ENCODE results near the gene ENPP7.
"Not testable (repeated sequence)": the region's sequence is repeated elsewhere in the genome, so short reads cannot be mapped to it uniquely, and the experiment has no call there.

The ENPP7 gene

DNA sequence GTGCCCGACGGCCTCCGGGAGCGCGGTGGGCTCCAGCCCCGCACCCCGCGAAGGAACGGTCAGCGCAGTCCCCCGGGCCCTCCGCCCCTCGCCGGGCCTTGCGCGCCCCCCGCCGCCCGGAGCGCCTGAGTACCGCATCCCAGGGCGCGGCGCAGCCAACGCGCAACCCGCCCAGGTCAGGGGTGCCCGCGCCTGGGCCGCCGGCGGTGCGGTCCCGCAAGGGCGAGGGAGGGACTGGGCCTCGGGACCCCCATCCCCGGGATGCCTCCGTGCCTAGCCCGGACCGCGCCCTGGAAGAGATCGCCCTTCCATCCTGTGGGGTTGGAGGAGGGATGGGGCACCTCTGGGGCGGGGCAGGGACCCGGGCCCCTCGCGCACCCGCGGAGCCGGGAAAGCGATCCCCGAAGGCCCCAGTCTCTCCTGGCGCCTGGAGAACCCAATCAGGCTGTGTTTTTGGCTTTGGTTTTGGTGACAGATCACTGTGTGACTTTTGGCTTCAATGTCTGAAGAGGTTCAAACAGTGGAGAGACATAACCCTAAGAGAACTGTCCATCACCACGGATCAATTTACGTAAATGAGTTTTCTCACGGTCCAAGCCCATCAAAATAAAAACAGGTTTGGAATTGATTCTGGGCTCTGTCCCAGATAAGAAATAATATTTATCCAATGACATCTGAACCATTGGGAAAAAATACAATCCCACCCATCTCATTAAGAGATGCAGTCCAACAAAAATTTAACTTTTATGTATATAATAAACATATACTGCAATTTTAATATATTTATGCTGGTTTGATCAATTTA, 17.8 kb downstream of the ENPP7 start:
- in situ Hi-C loops (cut with MboI; ENCODE audit: low sequenced_read_pairs), result no loop called here

GRCh38 chr17:79749156-79749815, 18.5 kb downstream of the ENPP7 start:
- in situ Hi-C loops (cut with MboI; ENCODE audit: low sequenced_read_pairs), result no loop called here

GRCh38 chr17:79749958-79750357, 19.2 kb downstream of the ENPP7 start:
- in situ Hi-C loops (cut with MboI; ENCODE audit: low sequenced_read_pairs), result no loop called here

GRCh38 chr17:79750650-79751545, 20.2 kb downstream of the ENPP7 start:
- in situ Hi-C loops (cut with MboI; ENCODE audit: low sequenced_read_pairs), result no loop called here

GRCh38 chr17:79752175-79752574, 21.4 kb downstream of the ENPP7 start:
- in situ Hi-C loops (cut with MboI; ENCODE audit: low sequenced_read_pairs), result no loop called here

DNA sequence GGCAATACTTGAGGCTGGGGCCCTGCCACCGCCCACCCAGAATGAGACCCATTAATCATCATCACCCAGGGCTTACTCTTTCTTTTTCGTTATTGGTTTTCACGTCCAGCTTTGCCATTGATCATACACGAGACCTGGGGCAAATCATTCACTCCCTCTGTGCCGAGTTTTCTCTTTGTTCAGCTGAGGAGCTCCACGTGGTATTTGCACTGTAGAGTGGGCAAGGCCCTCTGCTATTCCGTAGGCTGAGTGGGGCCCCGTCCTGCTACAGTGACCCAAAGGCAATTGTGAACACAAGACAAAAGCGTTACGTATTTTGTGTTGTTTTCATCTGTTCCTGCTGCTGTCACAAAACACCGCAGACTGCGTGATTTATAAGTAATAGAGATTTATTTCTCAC, 23.6 kb downstream of the ENPP7 start:
- in situ Hi-C loops (cut with MboI; ENCODE audit: low sequenced_read_pairs), result no loop called here

DNA sequence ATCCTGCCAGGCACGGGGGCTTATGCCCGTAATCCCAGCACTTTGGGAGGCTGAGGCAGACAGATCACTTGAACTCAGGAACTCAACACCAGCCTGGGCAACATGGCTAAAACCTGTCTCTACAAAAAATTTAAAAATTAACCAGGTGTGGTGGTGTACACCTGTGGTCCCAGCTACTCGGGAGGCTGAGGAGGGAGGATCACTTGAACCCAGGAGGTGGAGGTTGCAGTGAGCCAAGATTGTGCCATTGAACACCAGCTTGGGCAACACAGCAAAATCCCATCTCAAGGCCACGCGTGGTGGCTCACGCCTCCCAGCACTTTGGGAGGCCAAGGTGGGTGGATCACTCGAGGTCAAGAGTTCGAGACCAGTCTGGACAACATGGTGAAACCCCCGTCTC, 24.2 kb downstream of the ENPP7 start:
- in situ Hi-C loops (cut with MboI; ENCODE audit: low sequenced_read_pairs), result not testable (repeated sequence)

DNA sequence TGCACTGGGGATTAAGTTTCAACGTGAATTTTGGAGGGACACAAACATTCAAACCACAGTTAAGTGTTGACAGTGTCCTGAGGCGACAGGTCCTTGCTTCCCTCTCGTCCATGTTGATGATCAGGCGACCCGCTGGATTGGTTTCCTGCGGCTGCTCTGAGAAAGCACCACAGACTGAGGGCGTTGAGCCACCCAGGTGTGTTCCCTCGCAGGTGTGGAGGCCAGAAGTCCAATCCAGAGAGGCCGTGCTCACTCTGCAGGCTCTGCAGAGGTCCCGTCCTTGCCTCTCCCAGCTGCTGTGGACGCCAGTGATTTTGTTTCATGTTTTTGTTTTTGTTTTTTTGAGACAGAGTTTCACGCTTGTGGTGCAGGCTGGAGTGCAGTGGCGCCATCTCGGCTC, 24.8 kb downstream of the ENPP7 start:
- in situ Hi-C loops (cut with MboI; ENCODE audit: low sequenced_read_pairs), result no loop called here

DNA sequence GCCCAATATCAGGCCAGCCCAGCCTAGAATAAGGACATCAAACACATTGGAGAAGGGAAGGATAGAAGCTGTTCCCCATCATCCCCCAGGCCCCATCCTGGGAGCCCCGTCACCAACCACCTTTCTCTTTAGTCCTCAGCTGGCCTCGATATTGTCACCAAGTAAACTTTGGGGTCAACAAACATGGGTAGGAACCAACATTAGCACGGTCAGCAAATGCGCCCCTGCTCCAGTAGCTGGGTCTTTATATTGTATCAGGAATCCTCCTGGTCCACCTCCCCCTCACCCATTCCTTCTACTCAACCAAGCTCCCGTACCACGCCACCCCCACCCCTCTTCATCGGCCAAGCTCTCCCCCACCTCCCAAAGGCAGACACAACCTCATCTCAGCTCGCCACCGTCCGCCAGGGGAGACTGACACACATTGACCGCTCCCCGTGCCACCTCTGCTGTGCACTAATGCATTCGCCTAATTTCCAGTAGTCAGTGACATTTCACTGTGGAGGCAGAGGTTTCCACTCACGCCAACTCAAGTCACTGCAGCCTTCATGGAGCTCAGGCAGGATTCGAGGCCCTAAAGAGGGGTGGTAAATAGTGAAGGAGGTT, 26.5 kb downstream of the ENPP7 start:
- in situ Hi-C loops (cut with MboI; ENCODE audit: low sequenced_read_pairs), result no loop called here

DNA sequence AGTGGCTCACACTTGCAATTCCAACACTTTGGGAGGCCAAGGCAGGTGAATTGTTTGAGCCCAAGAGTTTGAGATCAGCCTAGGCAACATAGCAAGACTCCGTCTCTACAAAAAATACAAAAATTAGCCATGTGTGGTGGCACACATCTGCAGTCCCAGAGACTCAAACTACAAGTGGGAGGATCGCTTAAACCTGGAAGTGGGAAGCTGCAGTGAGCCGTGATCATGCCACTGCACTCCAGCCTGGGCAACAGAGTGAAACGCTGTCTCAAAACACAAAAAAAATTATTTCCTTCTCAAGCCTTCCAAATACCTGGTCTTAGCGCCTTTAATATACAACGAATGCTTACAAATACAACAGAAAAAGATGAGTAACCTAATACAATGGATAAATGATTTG, 27.5 kb downstream of the ENPP7 start:
- in situ Hi-C loops (cut with MboI; ENCODE audit: low sequenced_read_pairs), result no loop called here

DNA sequence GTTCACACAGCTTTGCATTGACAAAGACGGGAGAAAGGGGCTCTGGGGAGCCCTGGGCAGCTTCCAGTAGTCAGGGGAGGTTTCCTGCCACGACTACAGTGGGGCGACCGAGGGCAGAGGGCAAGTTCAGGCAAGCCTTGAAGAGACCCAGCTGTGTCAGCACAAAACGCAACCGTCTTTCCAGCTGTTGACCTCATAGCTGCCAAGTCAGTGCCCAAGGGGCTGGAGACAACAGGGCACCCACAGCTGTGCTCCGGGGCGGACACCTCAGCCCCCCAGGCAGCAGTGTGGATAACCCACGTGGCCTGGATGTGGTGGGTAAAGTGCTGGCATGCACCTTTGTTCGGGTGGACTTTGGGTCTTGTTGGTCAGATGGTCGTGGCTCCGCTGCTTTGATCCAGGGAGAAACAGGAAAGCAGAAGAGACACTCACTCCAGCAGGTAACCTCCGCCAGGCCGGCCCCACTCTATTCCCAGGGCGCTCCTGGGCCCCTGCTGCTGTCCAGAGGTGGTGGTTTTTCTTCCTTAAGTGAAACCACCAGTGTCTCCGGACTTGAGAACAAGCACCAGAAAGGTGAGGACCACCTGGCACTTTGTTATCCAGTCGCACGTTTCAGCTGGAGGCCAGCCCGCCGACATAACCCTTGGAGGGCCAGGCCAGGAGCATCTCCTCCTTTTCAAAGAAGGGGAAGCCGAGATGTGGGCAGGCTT, 29.6 kb downstream of the ENPP7 start:
- in situ Hi-C loops (cut with MboI; ENCODE audit: low sequenced_read_pairs), result no loop called here

DNA sequence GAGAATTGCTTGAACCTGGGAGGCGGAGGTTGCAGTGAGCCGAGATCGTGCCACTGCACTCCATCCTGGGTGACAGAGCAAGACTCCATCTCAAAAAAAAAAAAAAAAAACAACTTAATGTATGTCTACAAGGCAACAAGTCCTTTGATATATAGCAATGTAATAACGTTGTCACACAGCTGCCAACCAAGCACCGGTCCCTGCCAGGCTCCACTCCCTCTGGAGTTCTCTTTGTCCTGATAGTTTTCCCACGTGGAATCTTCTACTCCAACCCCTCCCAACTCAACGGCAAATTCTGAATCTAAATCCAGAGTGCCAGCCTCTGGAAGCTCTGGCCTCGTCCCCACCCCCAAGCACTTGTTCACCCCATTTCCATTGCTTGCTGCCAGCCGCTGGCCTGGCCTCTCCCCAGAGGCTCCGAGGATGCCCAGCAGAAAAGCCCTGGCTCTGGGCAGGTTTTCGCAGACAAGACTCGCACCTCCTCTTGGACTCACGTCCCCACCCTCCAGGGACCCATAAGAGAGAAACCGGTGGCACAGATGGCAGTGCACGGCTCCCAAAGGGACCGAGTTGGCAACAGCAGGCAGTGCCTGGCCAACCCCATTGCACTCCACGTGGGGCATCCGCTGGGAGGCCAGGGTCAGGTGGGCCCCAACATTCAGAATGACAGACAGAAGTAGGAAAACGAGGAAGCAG, 31.3 kb downstream of the ENPP7 start:
- in situ Hi-C loops (cut with MboI; ENCODE audit: low sequenced_read_pairs), result no loop called here

DNA sequence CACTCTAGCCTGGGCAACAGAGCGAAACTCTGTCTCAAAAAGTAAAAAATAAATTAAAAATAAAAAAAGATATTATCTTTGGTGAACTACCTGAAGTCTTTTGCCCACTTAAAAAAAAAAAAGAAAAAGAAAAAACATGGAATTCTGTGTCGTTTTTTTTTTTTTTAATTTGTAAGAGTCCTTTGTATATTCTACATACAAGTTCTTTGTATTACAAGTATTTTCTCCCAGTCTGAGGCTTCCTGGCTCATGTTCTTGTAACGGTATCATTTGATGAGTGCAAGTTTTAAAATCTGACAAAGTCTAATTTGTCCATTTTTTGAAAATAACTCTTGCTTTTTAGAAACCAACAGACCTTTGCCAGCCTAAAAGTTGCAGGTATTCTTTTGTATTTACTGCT, 35.0 kb downstream of the ENPP7 start:
- in situ Hi-C loops (cut with MboI; ENCODE audit: low sequenced_read_pairs), result no loop called here

DNA sequence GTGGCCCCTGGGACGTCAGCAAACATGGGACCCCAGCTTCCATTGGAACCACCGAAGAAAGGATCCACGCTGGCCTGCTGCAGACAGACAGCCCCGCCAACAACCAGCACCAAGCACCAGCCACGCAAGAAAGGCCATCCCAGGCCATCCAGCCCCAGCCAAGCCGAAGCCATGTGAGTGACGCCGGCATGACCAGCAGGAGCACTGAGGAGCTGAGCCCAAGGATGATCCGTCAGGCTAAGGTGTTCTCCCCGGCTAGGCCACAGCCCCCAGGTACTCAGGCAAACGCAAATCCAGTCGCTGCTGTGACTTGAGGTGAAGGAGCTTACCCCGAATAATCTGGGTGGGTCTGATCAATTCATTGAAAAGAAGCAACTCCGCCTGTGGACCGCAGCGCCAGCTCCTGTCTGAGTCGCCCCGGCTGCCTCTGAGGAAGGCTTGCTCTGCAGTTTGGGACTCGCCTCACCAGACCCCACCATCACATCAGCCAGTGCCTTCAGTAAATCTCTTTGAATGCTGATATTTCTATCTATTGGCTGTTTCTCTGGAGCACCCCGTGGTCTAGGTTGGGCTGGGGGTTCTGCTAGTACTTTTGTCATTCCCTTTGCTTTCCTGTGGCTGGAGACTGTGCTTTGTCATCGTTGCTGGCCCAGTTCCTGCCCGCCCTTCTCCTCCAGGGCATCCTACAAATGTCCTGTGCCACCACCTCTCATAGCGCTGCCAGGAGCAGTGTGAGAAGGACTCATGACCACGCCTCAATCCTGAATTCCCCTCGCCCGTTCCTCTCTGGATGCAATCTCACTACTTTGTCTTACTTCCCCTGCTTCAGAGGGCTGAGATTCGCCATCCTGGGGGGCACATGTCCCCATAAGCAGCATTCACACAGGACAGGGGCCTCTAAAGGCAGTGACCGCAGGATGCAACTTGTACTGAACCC, 39.1 kb downstream of the ENPP7 start:
- in situ Hi-C loops (cut with MboI; ENCODE audit: low sequenced_read_pairs), result no loop called here

- in situ Hi-C loops (cut with MboI; ENCODE audit: low sequenced_read_pairs), result no loop called here
Measured at GRCh38 chr17:79771276-79771675, 40.5 kb downstream of the ENPP7 start.

DNA sequence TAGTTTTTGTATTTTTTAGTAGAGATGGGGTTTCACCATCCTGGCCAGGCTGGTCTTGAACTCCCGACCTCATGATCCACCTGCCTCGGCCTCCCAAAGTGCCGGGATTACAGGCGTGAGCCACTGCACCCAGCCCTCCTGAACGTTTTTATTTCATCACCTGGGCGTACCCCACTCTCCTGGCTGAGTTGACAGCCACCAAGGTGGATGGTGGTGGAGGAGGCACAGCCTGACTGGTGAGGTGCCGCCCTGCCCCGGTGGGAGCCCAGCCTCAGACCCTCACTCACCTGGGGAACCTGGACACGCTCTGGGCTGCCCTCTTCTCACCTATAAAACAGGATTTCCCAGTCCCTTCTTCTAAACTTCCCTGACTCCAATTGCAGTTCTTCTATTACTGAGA, 42.0 kb downstream of the ENPP7 start:
- in situ Hi-C loops (cut with MboI; ENCODE audit: low sequenced_read_pairs), result not testable (repeated sequence)

DNA sequence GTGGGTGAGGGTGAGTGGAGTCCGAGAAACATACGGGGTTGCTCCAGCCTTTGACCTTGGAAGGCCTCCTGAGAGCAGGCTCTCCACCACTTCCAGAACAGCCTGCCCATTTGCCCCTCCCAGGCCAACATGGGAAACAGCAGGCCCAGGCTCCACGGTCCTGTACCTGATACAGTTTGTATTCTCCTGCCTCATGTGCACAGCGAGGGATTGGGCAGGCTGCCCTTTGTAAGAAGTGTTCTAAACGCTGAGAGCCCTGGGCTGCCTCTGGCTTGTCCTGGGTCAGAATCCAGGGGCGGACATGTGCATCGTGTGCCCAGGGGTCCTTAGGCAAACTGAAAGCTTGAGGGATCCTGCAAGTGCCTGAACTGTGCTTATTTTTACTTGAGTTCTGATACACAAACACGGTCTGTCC, 43.8 kb downstream of the ENPP7 start:
- in situ Hi-C loops (cut with MboI; ENCODE audit: low sequenced_read_pairs), result no loop called here

DNA sequence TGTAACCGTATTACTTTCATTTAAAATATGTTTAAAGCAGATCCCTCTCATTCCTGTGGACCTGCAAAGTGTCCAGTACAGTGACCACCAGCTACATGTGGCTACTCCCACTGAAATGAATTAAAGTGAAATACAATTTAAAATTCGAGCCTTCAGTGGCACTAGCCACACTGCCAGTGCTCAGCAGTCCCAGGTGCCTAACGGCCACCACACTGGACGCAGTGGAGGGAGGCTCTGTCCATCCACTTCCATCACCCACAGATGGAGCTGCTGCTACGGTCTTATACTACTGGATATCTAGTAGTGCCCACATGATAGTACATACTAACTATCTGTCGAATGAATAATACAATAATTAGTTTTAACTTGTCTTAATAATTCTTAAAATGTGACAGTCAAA, 44.9 kb downstream of the ENPP7 start:
- in situ Hi-C loops (cut with MboI; ENCODE audit: low sequenced_read_pairs), result no loop called here
